HG02840 (cell line): ENCODE results near the gene ZFYVE28.

Experiments
- ATAC-seq: cut with Tn5 transposase; IDR thresholded peaks from one replicate; pipeline ENCODE4 v1.9.1; 2021; ENCODE audit warnings: mild to moderate bottlenecking, moderate library complexity, moderate number of reproducible peaks; ENCODE audit not compliant: unreplicated experiment, low FRiP score

The ZFYVE28 gene

DNA sequence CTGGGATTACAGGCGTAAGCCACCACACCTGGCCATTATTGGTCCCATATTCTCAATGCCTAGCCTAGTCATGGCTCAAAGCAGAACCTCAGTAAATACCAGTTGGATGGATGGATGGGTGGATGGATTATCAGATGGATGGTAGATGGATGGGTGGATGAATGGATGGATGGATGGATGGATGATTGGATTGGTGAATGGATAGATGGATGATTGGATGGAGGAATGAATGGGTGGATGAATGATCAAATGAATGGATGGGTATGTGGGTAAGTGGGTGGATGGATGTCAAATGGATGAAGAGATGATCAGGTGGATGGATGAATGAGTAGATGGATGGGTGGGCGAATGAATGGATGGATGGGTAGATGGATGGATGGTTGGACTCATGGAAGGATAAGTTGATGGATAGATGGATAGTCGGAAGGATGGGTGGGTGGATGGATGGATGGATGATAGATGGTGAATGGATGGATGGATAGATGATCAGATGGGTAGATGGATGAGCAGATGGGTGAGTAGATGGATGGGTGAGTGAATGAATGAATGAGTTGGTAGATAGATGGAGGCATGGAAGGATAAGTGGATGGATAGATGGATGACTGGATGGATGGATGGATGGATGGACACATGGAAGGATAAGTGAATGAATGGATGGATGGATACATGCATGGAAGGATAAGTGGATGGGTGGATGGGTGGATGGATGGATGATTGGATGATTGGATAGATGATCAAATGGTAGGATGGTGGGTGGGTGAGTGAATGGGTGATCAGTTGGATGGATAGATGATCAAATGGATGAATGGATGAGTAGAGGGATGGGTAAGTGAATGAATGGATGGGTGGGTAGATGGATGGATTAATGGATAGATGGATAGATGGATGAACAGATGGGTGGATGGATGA, 28.5 kb upstream of the ZFYVE28 start:
- ATAC-seq = no peak

DNA sequence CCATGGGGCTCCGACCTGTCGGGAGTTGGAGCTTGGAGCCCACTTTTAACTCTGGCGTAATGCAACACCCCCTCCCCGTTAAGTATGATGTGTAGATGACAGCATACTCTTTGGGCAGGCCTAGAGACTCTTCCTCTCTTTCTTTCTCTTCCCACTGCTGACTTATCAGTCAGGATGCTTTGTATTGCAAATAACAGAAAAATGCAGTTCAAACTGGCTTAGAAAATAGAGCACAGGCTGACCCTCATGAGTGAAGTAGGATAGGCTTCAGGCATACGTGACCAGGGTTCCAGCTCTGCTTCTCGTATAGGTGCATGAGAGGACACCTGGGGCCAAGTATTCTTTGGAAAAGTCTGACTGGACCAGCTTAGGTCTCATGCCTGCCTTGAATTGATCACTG, 27.1 kb upstream of the ZFYVE28 start:
- ATAC-seq = no peak

DNA sequence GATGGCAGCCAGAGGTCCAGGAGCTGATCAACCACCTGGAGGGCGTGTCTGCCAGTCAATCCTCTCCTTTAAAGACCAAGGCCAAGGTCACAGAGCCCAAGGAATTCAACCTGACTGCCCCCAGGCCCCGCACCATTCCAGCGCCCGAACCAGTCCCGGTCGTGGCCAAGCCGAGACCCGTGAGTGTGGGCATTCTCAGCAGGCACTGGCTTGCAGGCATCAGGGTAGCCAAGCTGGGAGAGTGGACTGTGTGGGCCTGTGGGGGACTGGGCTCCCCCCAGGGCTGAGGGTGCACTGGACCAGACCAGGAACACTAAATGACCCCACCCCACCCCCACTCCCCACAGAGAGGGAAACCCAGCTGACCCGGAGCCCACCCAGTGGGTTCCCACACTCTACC, 26.7 kb upstream of the ZFYVE28 start:
- ATAC-seq = no peak

DNA sequence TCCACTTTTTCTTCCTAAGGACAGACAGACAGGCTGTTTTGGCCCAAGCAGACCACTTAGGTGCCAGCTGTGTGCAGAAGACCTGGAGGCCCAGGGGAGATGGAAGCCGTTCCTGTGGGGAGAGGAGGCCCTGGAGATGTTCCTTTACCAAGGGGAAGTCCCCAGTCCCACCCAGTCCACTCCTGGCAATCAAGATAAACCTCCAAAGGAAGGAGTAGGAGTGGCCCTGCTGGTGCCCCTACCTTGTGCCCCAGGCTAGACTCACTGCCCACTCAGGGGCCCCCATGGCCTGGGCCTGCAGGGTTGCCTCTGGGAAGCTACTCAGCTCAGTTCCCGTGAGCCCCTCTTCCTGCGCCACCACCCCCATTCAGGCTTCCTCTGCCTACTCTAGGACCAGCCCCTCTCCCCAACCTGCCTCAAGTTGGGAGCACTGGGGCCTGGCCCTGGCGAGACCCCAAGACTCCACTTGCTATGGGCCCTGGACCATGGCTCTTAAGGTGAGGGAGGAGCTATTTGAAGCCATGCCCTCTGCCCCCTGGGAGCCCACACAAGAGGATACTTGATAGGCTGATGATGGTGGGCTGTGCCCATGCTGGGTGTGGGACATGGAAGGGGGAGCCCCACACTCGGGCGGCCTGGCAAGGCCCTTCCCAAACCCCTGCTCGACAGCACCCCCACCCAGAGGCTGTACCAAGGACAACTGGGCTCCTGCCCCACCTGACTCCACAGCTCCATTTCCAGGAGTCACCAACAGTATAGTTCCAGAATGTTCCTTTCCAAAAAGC, 25.7 kb upstream of the ZFYVE28 start:
- no peak for ATAC-seq

DNA sequence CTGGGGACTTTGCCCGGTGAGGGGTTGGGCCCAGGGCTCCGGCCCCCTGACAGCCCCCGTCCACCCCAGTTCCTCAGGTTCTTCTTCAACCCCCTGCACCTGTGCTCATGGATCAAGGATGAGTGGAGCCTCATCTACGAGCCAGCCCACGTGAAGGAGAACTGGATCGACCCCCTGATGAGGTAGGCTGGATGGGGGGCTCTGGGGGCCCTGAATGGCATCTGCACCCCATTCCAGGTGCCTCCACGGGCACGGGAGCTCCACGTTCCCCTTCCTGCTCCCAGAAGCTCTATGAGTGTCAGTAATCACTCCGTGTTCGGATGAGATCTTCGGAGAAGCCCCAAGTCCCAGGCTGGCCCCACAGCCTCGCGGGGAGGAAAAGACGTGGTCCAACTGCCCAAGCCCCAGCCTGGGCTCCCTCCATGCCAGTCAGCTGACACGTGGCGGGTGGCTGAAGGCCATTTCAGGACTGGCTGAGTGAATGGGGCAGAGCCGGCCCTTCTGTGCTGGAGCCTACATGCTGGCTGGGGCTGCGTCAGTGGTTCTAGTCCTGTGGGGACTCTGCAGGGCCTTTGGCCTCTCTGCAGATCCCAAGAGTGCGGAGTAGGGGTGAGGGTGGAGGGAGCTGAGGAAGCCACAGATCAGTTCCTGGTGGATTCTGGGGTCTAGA, 24.8 kb upstream of the ZFYVE28 start:
- ATAC-seq = no peak

DNA sequence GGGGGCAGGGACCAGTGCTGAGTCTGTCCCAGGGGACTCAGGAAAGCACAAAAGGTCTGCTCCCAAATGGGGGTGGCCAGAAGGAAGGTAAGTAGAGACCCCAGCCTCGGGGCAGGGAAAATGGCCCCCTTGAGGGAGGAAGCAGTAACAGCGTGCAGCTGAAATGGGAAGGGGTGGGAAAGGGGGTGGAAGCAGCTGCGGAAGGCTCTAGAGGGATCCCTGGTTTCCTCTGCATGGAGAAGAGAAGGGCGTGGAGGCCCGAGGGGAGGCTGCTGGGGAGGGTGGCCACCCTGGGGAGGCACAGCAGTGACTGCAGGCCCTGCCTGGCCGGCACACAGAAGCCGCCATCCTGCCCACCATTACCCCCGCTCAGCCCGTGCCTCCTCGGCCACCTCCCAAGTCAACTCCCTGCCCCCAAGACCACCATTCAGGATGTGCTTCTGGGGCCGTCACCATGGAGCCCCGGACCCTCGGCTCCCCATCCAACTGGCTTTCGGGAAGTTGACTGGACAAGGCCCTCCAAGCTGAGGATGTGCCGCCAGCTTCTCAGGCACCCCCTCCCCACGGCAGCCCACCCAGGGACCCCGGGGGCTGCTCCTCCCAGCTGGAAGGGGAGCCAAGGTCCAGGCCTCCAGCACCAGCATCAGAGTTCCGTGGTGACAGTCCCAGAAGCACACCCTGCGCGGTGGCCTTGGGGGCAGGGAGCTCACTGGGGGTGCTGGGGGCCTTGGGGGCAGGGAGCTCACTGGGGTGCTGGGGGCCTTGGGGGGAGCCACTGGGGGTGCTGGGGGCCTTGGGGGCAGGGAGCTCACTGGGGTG, 23.9 kb upstream of the ZFYVE28 start:
- no peak for ATAC-seq

DNA sequence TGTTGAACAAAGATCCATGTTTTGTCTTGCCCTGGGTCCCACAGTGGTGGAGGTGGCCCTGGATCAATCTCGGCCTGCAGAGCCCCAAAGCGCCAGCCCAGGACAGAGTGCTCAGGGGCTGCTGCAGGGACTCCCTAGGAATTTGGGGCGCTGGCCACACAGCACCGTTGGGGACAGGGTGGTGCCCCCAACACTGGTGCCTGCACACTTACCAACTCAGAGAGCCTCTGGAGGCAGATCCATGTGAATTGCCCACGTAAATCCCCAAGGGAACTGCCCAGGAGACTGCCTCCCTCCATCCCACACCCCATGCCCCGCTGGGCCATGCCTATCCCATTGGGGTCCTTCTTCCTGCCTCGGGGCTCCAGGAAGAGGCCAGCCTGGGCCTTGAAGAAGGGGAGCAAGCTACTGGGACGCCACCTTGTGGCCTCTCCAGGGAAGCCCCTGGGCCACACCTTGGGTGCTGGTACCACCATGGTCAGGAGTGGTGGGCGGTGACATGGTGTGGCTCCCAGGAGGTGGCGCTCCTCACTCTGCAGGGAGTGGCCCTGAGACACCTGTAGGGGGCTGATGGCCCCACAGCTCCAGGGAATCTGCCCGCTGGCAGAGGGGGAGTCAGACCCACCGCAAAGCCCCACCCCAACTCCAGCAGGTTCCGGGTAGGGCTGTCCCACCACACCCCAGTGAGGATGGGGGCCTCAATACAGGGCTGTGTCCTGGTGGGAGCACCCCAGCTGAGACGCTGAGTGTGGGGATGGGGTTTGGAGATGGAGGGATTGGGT, 23.1 kb upstream of the ZFYVE28 start:
- ATAC-seq = no peak

DNA sequence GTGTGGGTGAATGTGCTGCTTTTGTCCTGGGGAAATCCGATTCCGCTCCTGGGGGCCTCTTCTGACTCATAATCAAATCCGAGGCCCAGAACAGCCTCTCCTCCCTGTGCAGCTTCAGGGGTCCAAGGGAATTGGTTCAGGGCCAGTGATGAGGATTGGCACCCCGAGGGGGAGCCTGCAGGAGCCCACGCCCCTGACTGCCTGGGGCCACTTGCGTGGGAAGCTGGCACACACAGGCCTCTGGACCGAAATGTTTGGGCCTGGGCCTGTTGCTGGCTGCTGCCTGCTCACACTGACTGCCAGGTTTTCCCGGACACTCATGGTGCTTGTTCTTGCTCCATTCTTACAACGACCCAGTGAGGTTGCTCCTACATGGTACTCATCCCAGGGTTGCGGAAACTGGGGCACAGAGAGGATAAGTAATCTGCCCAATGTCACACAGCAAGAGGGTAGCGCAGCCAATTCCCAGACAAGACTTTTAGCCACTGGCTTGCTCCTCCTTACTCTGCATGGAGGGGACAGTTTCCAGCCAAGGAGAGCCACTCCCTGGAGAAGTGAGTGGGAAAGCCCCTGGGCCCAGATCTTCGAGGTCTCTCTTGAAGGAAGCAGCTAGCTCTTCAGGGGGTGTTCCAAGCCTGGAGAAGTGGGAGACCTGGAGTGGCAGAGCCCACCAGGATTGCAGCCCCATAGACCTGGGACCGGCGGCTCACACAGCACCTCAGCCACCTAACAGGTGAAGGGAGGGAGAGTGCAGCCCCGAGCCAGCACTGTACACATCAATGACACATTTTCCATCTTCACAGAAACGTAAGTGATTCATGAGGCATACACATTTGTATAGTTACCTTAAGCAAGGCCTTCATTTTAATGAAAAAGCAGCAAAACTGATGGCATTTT, 20.6 kb upstream of the ZFYVE28 start:
- ATAC-seq = no peak

DNA sequence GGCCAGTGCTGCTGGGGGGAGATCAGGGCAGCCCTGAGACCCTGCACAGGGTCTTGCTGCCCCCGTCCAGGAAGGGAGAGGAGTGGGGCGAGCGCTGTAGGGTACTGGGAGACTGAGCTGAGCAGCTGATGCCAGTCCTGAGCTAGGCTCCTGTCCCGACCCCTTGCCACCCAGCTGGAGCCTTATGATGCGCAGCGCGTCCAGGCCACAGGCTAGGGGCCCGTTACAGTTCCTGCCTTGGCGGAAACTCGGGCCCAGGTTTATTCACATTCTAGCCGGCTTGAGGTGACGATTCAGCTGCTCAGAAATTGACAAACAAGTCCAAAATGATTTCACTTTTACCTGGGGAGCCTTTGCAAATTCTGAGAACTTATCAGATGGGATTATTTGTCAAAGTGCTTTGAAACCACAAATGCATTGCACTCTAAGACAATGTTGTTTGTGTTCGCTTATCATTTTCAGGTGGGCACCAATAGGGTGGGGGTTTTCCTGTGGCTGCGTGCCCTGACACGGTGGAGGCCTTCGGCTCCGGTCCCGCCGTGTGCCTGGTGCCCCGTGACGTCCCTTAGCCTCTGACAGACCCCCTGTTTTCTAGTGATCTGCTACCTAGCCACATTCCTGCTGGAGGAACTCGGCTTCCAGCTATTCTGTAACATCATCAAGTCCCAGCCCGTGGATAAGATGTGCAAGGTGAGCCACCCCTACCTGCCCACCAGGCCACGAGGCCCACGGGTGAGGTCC, 19.2 kb upstream of the ZFYVE28 start:
- ATAC-seq = no peak

DNA sequence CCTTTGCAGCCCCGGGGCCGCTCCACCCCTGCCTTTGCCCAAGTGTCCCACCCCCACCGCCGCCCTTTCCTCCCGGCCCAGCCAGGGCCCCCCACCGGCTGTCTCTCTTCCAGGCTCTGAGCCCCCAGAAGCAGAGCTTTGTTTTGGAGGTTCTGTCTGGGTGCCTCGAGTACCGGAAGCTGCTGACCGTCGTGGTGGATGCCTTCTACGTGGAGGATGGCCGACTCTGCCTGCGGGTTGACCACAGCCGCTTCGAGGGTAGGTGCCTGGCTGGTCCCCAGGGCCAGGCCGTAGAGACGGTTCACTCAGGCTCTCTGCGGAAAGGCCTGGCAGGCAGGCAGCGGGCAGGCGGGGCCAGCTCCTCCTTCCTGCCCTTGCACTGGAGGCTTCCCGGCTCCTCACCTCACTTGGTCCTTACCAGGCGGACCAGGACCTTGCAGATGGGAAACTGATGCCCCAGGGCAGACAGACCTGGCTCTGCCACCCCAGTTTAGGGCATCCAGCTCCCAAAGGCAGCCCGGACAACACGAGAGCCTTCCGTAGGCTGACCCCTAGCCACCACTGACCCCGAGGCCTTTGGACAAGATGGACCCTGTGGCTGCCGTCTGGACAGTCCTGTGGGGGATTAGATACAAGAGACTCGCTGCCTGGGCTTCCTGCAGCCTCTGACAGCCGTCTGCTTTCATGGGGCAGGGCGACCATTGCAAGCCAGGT, 18.5 kb upstream of the ZFYVE28 start:
- ATAC-seq = no peak

DNA sequence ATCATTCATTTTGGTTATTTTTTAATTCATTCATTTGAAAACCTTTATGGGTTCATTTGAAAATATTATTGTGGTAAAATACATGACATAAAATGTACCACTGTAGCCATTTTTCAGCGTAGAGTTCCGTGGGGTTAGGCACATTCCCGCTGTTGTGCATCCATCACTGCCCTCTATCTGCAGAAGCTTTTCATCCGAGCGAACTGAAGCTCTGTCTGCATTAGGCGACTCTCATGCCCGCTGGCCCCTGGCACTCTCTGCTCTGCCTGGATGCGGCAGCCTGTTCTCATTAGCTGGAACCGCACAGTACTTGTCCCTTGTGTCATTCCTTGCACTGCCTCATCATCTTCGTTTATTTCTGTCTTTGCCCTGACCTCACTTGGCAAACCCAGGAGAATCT, 17.9 kb upstream of the ZFYVE28 start:
- ATAC-seq = no peak

DNA sequence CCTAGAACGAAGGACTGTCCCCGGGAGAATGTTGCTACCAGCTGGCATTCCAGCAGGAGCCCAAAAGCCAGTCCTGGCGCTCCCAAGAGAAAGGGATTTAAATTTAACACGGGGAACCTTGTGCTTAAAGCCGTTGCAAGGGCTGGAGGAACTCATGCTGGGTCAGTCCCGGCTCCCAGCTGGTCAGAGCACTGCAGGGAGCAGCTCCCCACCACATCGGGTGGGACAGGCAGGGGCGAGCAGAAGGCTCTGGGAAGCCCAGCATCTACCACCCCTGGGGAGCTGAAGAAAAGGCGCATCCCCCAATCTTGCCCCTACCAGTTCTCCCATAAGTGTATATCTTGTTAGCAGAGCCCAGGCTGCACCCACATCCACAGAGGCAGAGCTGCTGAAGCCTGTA, 16.0 kb upstream of the ZFYVE28 start:
- ATAC-seq = no peak

DNA sequence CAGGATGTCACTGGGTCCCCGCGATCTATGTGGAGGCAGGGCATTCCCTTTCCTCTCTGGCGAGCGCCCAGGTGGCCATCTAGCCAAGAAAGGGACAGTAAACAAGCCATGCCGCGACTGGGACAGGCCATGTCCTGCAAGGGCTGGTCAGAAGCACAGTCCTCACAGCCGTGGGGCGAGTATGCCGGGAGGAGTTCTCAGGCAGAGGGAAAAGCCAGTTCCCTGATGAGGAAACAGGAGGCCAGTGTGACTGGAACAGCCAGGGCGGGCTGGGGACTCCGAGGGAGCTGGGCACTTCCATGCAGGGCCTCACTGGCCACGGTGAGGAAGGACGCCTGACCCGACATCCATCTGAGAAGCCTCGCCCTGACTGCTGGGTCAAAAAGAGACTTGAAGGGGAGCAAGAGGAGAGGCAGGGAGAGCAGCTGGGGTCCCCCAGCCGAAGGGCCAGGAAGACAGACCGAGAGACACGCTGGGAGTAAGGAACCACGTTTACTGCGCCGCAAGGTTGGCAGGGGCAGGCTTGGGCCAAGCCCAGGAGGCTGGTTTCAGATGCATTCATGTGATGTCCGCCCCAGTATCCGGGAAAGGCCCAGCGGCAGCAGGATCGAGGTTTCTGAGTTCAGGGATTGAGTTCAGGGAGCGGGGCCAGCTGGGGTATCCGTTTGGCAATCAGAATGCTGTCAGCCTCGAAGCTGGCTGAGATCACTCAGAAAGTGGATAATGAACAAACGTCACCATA, 15.3 kb upstream of the ZFYVE28 start:
- ATAC-seq = no peak

DNA sequence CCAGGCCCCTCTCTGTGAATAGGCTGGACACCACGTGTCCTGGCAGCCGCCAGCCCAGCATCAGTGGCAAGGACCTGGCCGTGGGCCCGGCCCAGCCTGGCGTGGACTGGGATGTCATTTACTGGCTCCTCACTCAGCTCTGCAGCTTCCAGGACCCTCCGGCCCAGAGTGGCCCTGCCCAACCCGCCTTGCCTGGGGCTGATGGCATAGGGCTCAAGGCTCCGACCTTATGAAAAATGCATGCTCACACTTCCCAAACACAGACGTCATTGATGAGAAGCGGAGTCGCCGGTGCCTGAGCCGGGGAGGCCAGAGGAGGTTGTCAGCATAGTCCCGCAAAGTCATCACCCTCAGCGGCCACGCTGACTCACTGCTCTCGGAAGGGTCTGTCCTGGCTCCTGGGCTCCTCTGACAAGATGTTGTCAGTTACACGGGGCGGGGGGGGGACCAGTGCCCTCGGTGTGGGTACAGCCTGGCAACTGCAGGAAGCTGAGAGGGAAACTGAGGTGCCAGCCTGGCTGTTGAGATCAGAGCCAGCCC, 14.6 kb upstream of the ZFYVE28 start:
- no peak for ATAC-seq

DNA sequence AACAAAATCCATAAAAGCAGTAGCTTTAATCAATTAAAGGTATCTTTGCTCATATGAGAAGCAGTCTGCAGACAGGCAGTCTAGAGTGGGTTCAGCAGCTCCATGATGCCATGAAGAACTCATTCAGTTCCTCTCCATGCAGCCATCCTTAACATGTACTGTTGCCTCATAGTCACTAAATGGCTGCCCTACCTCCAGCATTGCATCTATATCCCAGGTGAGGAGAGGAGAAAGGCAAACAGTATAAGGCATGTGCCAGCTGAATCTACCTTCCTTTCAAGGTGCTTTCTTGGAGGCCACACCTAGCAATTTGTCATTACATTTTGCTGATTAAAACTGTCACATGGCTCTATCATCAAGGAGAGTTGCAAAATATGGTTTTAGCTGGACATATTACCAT, 13.6 kb upstream of the ZFYVE28 start:
- no peak for ATAC-seq
